ENCODE results near the gene APOC3. TPM values are rescaled to one million over a fixed set of nuclear protein-coding genes. Genes with fewer than 3 reads are reported as not detected.

Gene APOC3
- total RNA-seq, 1 experiment from 2014 or later = 3.5 TPM

DNA sequence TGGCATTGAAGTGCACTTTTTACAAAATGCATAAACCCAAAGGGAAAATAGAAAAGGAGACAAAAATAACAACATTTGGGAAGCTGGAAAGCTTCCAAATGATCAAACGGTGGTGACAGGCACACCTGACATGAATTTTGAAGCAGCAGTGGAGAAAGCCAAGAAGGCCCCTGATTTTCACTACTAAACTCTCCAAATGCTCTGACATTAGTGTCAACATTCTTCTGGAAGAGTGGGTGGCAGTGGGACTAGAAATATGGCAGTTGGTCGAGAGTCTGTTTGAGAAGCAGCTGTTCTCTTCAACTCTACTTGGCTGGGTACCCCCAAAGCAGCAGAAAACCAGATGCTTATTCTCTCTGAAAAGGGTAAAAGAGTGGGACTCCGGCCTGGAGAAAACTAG, 25.7 kb upstream of the APOC3 start:
- Histone ChIP-seq H2AFZ (ENCODE audit: low read depth, low read length, poor library complexity, severe bottlenecking) (no peak overlapping the region), H3K9me2 (ENCODE audit: insufficient read depth) (no peaks in the 10 kb centered on the region), H3K27me3 (ENCODE audit: insufficient read depth, low read length) (no peaks in the 10 kb centered on the region), H3K27ac (ENCODE audit: low read depth, low read length) (no peak overlapping the region), H3K9ac (ENCODE audit: low read length) (no peak overlapping the region), H3K36me3 (ENCODE audit: control insufficient read depth in 1 of 2, insufficient read depth in 2 of 2, low read length in 2 of 2) (no peaks in the 10 kb centered on the region), H3K9me3 (ENCODE audit: control insufficient read depth in 1 of 2, insufficient read depth in 1 of 2, low read depth in 1 of 2, low read length in 2 of 2) (no peaks in the 10 kb centered on the region), H3K4me1 (ENCODE audit: control insufficient read depth in 1 of 2, insufficient read depth in 2 of 2, low read length in 2 of 2) (no peaks in the 10 kb centered on the region), H3K4me3 (replicated peaks in 1 of 2; ENCODE audit: low read depth in 1 of 2, low read length in 2 of 2) (no peak overlapping the region), H4K20me1 (ENCODE audit: insufficient read depth) (no peaks in the 10 kb centered on the region), H3K4me2 (ENCODE audit: low read length) (no peak overlapping the region), H3K79me2 (ENCODE audit: insufficient read depth, low read length) (no peaks in the 10 kb centered on the region)
- no TSS peak for BruUV-seq (replicated peaks)
- POLR2A ChIA-PET = no interaction called here
- intact Hi-C loops (cut with micrococcal nuclease) = no loop called here
- RAD21 ChIA-PET (ENCODE audit: low non-redundant PET in 1 of 2, low total read pairs in 2 of 2, uncharacterized antibody in 2 of 2, unreplicated experiment in 2 of 2) = no interaction called here
- DNase-seq (ENCODE audit: low read depth, low spot score) = no peak
- no peak for TF ChIP-seq CBX3 (IDR thresholded peaks at IDR 0.05; ENCODE audit: low read depth)
- TF ChIP-seq, protein P1, sequence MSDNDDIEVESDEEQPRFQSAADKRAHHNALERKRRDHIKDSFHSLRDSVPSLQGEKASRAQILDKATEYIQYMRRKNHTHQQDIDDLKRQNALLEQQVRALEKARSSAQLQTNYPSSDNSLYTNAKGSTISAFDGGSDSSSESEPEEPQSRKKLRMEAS (IDR thresholded peaks at IDR 0.05) = no peak
- no peak for TF ChIP-seq POLR2A (IDR thresholded peaks at IDR 0.05; ENCODE audit: borderline replicate concordance, extremely low read depth, insufficient read depth, insufficient read length)
- no peak for ATAC-seq
- CTCF ChIA-PET = no interaction called here

DNA sequence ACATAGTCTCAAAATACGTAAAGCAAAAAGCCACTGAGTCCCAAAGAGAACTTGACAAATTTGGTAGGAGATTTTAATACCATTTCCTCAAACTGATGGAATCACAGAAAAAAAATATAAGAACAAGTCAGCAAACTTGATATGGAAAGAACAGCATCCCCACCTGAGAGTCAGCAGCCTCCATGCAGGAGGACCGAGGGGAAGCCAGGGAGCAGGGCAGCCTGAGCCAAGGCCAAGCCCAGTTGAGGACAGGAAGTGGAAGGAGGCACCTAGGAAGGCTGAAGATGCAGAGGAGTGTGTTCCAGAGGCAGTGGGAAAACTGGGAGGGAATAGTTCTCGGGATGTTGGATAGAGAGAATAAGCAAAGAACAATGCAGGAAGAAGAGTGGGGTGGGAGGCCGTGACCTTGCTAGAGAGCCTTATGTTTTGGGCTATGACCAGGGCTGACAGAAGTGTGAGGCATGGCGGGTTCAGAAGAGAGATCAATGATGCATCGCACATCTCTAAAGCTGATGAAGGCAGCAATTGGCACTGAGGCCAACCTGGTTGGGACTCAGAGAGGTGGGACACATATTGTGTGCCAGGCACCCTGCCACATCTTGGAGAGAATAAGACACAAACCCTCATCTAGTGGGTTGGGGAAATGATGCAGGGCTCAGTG, 22.0 kb upstream of the APOC3 start:
- H3K4me3 ChIP-seq (replicated peaks in 1 of 2; ENCODE audit: low read depth in 1 of 2, low read length in 2 of 2) = no peak overlapping the region
- CTCF ChIA-PET = no interaction called here
- TF ChIP-seq ELF1 (IDR thresholded peaks at IDR 0.05; ENCODE audit: borderline replicate concordance, low read depth) = no peak
- no peak for TF ChIP-seq JUND (IDR thresholded peaks at IDR 0.05)
- TF ChIP-seq SRF (IDR thresholded peaks at IDR 0.05; ENCODE audit: low read depth) = no peak
- TF ChIP-seq TCF7L2 (IDR thresholded peaks at IDR 0.05; ENCODE audit: borderline replicate concordance, extremely low read depth, insufficient read depth, insufficient read length) = no peak
- no peak for TF ChIP-seq ZFX (IDR thresholded peaks at IDR 0.05)
- TF ChIP-seq, protein P2, sequence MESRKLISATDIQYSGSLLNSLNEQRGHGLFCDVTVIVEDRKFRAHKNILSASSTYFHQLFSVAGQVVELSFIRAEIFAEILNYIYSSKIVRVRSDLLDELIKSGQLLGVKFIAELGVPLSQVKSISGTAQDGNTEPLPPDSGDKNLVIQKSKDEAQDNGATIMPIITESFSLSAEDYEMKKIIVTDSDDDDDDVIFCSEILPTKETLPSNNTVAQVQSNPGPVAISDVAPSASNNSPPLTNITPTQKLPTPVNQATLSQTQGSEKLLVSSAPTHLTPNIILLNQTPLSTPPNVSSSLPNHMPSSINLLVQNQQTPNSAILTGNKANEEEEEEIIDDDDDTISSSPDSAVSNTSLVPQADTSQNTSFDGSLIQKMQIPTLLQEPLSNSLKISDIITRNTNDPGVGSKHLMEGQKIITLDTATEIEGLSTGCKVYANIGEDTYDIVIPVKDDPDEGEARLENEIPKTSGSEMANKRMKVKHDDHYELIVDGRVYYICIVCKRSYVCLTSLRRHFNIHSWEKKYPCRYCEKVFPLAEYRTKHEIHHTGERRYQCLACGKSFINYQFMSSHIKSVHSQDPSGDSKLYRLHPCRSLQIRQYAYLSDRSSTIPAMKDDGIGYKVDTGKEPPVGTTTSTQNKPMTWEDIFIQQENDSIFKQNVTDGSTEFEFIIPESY (IDR thresholded peaks at IDR 0.05; ENCODE audit: extremely low read depth, insufficient replicate concordance, low read length) = no peak
- TF ChIP-seq YY1 (IDR thresholded peaks at IDR 0.05; ENCODE audit: extremely low read depth, insufficient replicate concordance, low read depth, low read length) = no peak
- TF ChIP-seq POLR2A (IDR thresholded peaks at IDR 0.05; ENCODE audit: borderline replicate concordance, extremely low read depth, insufficient read depth, insufficient read length) = no peak
- no peak for TF ChIP-seq CBX3 (IDR thresholded peaks at IDR 0.05; ENCODE audit: low read depth)
- no peak for TF ChIP-seq FOSL1 (IDR thresholded peaks at IDR 0.05; ENCODE audit: low read depth)
- TF ChIP-seq EZH2 (IDR thresholded peaks at IDR 0.05) = no peak
- TF ChIP-seq ZNF274 (IDR thresholded peaks at IDR 0.05; ENCODE audit: low read depth, low read length) = no peak
- H3K4me1 ChIP-seq (ENCODE audit: control insufficient read depth in 1 of 2, insufficient read depth in 2 of 2, low read length in 2 of 2) = no peaks in the 10 kb centered on the region
- POLR2A ChIA-PET = no interaction called here
- no TSS peak for BruUV-seq (replicated peaks)
- H3K27me3 ChIP-seq (ENCODE audit: insufficient read depth, low read length) = no peaks in the 10 kb centered on the region
- RAD21 ChIA-PET (ENCODE audit: low non-redundant PET in 1 of 2, low total read pairs in 2 of 2, uncharacterized antibody in 2 of 2, unreplicated experiment in 2 of 2) = no interaction called here
- no peak for ATAC-seq
- H3K36me3 ChIP-seq (ENCODE audit: control insufficient read depth in 1 of 2, insufficient read depth in 2 of 2, low read length in 2 of 2) = no peaks in the 10 kb centered on the region
- H3K4me2 ChIP-seq (ENCODE audit: low read length) = no peak overlapping the region
- H3K79me2 ChIP-seq (ENCODE audit: insufficient read depth, low read length) = no peaks in the 10 kb centered on the region
- no peak overlapping the region for H3K9ac ChIP-seq (ENCODE audit: low read length)
- no peak overlapping the region for H2AFZ ChIP-seq (ENCODE audit: low read depth, low read length, poor library complexity, severe bottlenecking)
- H3K9me3 ChIP-seq (ENCODE audit: control insufficient read depth in 1 of 2, insufficient read depth in 1 of 2, low read depth in 1 of 2, low read length in 2 of 2) = no peaks in the 10 kb centered on the region
- H3K27ac ChIP-seq (ENCODE audit: low read depth, low read length) = no peak overlapping the region
- intact Hi-C loops (cut with micrococcal nuclease) = no loop called here
- H4K20me1 ChIP-seq (ENCODE audit: insufficient read depth) = no peaks in the 10 kb centered on the region
- no peak for DNase-seq (ENCODE audit: low read depth, low spot score)
- H3K9me2 ChIP-seq (ENCODE audit: insufficient read depth) = no peaks in the 10 kb centered on the region

Measured in HCT116 (cell line).